Subcutaneous adipose tissue (tissue), 4 donors: ENCODE results near the gene BTBD6. TPM values are rescaled to one million over a fixed set of nuclear protein-coding genes. Genes with fewer than 3 reads are reported as not detected.

Experiments
- total RNA-seq, 4 donors: library from RNA; depleted of rRNA; stranded (reverse); fragments of >200 nt; gene quantifications; one replicate each; pipeline ENCODE4 v1.1.0, GENCODE V29; 2016
- TF ChIP-seq, protein P1 (sequence below): fragments of 450-650 bp; IDR thresholded peaks from one replicate; pipeline ENCODE4 v1.5.1; 2016; ENCODE audit warnings: low read depth, mild to moderate bottlenecking, control low read depth, antibody characterized with exemption, moderate library complexity

BTBD6 gene
- total RNA-seq, 4 donors from 2014 or later = 55.4 to 229 (median 79.0) TPM

DNA sequence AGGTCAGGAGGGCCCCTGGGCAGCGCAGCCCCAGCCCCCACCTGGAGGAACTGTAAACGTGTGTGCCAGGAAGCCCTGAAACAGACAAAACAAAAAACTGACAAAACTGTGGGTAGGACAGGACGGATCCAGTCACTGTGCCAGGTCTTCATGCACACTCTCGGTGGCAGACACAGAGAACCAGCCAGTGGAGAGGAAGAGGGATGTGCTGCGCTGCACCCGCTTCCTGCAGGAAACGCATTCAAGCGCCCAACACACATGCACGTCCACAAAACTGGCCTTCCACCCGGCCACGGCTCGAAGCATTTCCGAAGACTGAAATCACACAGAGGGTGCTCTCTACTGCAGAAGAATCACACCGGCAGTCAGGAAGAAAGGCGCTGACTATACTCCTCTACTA is 35.6 kb downstream of the BTBD6 start:
- TF ChIP-seq, protein P1, sequence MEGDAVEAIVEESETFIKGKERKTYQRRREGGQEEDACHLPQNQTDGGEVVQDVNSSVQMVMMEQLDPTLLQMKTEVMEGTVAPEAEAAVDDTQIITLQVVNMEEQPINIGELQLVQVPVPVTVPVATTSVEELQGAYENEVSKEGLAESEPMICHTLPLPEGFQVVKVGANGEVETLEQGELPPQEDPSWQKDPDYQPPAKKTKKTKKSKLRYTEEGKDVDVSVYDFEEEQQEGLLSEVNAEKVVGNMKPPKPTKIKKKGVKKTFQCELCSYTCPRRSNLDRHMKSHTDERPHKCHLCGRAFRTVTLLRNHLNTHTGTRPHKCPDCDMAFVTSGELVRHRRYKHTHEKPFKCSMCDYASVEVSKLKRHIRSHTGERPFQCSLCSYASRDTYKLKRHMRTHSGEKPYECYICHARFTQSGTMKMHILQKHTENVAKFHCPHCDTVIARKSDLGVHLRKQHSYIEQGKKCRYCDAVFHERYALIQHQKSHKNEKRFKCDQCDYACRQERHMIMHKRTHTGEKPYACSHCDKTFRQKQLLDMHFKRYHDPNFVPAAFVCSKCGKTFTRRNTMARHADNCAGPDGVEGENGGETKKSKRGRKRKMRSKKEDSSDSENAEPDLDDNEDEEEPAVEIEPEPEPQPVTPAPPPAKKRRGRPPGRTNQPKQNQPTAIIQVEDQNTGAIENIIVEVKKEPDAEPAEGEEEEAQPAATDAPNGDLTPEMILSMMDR = no peak

DNA sequence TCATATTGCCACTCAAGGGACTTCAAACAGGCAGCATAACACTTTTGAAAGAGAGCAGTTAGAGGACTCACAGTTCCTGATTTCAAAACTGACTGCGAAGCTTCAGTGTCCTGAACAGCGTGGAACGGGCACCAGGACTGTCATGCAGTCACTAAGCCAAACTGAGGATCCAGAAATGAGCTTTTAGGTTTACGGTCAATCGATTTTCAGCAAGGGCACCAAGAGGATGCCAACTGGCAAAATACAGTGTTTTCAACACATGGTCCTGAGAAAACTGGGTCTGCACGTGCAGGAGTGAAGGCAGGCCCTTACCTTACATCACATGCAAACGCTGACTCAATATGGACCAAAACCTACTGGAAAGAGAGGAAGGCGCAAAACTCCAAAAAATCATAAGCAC is 36.8 kb downstream of the BTBD6 start:
- TF ChIP-seq, protein P1 = no peak

DNA sequence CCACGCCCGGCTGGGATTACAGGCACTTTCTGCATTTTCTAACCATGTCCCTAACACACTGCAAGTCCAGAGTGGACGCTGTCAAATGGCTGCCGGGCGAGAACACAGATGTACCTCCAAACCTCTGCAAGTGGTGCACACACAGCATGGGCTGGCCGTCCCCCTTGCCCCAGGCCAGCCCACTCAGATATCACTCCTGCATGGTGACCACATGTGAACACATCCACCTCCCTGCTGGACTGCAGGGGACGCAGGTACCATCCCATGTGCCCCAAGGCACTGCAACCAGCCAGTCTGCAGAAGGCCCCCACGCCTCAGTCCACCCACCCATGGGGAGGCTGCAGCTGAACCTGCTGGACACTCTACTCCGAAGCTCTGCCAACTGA is 38.4 kb downstream of the BTBD6 start:
- TF ChIP-seq, protein P1 = no peak

DNA sequence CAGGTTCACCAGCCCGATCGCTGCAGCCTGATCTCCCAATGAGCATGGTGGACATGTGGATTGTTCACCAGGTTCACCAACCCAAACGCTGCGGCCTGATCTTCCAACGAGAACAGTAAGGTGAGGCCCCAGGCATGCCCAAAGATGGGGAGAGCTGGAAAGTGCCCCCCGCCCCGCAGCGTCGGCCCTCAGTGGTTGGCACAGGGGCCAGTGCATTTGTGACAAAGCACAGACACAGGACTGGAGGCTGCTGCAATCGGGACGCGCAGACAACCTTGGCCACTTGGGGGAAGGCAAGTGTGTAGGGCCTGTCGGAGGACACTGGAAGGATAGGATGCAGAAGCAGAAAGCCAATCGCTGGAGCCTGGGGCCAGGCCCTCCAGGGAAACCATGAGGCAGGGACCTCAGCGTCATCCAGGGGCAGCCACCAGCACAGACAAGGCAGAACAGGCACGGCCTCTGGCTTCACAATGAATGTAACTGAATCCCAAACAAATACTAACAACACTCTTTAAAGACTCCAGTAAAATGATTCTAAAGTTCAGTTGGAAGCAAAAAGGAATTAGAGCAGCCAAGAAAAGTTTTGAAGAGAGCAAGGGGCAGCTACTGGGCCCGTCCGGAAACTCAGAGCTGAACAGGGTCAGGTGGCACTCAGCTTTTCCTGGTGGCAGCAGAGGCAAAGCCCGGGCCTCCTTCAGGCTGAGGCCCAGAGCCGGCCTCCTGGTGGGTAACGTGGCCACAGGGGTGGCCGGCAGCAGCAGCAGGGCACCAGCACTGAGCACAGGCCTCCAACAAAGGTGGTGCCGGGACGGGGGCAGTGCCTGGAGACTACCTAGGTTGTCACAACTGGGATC is 39.1 kb downstream of the BTBD6 start:
- TF ChIP-seq, protein P1 = no peak

DNA sequence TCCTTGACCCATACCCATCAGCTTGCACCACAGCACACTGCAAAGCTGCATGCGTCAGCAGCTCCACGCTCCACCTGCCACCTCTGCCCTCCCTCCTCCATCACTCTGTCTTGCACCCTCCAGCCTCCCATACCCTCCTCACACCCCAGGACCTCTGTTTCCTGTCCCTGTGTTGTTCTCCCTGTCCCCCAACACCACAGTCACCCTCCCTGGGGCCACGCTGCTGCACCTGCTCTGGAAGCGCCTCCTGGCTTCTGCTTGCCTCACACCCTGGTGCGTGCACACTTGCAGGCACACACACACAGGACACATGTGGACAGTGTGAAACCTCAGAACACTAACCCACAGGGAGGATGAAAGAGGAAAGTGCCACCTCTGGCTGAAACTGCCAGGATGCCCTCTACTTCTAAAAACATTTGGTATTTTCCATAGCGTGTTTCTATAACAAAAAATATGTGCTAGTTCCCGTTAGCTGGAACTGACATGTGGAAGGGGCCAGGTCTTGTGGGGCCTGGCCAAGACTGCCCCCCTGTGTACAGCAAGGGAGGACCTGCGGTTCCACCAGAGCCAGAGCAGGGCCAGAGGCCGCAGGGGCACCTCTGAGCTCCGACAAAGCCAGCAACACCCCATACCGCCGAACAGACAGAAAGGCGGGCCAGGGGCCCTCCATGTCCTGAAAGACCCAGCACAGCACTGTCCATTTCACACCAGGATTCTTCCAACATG is 42.5 kb downstream of the BTBD6 start:
- TF ChIP-seq, protein P1 = no peak

DNA sequence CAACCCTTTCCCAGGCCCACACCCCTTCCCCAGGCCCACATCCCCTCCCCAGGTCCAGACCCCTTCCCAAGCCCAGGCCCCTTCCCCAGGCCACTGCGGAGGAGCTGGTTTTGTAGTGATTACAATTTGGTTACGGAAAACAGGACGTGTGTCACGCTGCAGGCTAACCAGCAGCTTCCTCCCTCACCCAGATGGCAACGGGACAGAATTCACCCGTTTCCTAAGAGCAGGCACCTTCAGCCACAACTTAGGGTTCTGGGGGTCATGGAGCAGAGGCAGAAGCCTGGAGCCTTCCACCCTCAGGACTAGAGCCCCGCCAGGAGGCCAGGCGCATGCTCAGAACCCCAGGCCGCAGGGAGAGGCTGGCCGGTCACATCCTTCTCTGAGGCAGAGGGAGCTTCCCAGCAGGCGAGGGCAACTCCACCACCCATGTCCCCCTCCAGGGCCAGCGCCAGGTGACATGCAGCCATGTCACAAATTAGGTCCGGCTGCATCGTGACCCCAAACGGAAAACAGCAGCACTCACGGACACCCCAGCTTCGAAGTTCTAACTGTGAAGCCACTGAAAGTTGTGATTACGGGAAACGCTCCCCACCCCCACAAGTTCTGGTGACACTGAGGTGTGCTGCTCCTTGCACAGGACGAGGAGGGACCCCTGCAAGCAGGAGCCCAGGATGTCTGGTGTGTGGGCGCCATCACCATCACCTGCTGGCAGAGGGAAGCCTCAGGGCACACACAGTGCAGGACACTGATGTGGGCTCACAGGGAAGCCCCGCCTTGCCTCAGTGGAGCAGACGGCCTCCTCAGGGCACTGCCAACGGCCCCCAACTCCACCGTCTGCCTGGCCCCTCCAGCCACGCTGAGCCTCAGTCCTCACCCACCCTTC is 44.7 kb downstream of the BTBD6 start:
- TF ChIP-seq, protein P1 = no peak
